Measurements from ENCODE around the gene FRMD8. TPM values are rescaled to one million over a fixed set of nuclear protein-coding genes. Genes with fewer than 3 reads are reported as not detected.

Gene FRMD8
- total RNA-seq, 1 donor from 2014 or later: 8.2 TPM

Other genes starting within 250 kb of the FRMD8 start
- gene SPDYC, start 216.4 kb upstream of the FRMD8 start, total RNA-seq: not detected
- gene CAPN1, start 204.7 kb upstream of the FRMD8 start, total RNA-seq: 82.9 TPM
- 2.9 TPM for gene POLA2, start 124.7 kb upstream of the FRMD8 start, total RNA-seq
- 16.7 TPM for gene CDC42EP2, start 71.8 kb upstream of the FRMD8 start, total RNA-seq
- 51.6 TPM for gene DPF2, start 52.8 kb upstream of the FRMD8 start, total RNA-seq
- gene TIGD3, start 31.9 kb upstream of the FRMD8 start, total RNA-seq: 0.54 TPM
- 5.6 TPM for gene SLC25A45, start 4.0 kb upstream of the FRMD8 start, total RNA-seq
- gene NEAT1, start 36.2 kb downstream of the FRMD8 start, total RNA-seq: 457 TPM
- gene MALAT1, start 112.4 kb downstream of the FRMD8 start, total RNA-seq: 5,781 TPM
- 55.6 TPM for gene SCYL1, start 138.4 kb downstream of the FRMD8 start, total RNA-seq
- gene LTBP3, start 171.7 kb downstream of the FRMD8 start, total RNA-seq: 72.3 TPM
- 23.3 TPM for gene ZNRD2, start 183.8 kb downstream of the FRMD8 start, total RNA-seq
- 45.1 TPM for gene FAM89B, start 185.9 kb downstream of the FRMD8 start, total RNA-seq
- 61.0 TPM for gene EHBP1L1, start 189.4 kb downstream of the FRMD8 start, total RNA-seq
- gene KCNK7, start 209.2 kb downstream of the FRMD8 start, total RNA-seq: 0.43 TPM
- 40.0 TPM for gene MAP3K11, start 227.6 kb downstream of the FRMD8 start, total RNA-seq
- gene PCNX3, start 229.1 kb downstream of the FRMD8 start, total RNA-seq: 12.4 TPM